Stimulated activated CD4-positive, alpha-beta T cell treated with anti-CD3 and anti-CD28 coated beads, Interleukin-2, amount 100 ng/mL, for 24 hours (primary cell): ENCODE results near the gene SLC35F3.
"Not testable (repeated sequence)": the region's sequence is repeated elsewhere in the genome, so short reads cannot be mapped to it uniquely, and the experiment has no call there.

Source experiments
- DNase-seq, 2 donors: peaks; one replicate each; pipeline ENCODE4 v3.0.0-alpha.2; 2020

Gene SLC35F3

DNA sequence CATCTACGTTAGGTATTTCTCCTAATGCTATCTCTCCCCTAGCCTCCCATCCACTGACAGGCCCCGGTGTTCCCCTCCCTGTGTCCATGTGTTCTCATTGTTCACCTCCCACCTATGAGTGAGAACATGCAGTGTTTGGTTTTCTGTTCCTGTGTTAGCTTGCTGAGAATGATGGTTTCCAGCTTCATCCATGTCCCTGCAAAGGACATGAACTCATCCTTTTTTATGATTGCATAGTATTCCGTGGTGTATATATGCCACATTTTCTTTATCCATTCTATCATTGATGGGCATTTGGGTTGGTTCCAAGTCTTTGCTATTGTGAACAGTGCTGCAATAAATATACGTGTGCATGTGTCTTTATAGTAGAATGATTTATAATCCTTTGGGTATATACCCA is 247.9 kb downstream of the SLC35F3 start:
- not testable (repeated sequence) for DNase-seq

DNA sequence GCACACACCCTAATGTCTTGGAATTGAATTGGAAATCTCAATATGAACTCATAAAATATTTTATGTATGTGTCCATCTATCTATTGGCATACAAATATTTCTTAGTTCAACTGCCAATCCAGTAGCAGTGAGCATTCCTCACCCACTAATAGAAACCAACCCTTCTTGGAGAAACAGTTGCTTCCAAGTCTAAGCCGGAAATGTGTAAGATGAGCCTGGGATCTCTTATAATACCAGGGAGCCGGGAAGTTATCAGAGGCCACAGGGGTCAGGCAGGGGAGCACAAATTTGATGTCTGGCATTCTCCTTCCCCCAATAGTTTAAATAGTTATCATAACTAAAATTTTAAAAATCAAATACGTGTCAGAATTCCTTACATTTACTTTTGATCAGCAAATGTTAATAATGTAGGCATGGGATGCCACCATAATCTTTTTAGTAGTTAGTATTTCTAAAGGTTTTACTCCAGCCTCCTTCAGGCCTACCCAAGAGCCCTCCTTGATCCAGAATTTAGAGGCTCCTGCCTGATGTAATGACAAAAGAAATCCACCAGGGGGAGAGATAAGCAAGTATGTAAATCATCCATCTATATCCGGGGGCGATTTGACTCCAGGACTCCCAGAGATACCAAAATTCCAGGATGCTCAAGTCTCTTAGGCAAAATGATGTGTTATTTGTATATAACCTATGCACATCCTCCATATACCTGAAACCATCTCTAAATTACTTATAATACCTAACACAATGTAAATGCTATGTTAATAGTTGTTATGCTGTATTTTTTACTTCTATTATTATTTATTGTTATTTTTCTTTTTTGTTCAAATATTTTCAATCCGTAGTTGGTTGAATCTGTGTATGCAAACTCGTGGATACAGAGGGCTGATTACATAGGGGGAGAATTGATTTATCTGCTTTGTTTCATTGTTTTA is 250.1 kb downstream of the SLC35F3 start:
- DNase-seq, result no peak

DNA sequence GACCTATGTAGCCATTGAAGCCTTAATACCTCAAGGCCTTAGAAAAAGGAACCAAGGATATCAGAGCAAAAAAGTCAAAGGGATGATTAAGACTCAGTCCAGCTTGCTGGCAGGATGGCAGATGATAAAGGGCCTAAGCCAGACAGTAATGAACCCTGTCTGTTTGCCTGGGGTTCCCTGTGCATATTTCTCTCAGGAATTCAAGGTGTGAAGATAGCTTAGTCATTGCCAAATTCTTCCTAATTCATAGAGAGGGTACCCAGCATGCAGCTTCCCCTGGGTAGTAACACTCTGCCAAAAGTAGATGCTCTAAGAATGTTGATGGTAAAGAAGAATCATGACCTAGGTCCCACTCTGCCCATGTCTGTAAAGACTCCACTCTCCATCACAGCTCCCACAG is 258.2 kb downstream of the SLC35F3 start:
- DNase-seq, result no peak

DNA sequence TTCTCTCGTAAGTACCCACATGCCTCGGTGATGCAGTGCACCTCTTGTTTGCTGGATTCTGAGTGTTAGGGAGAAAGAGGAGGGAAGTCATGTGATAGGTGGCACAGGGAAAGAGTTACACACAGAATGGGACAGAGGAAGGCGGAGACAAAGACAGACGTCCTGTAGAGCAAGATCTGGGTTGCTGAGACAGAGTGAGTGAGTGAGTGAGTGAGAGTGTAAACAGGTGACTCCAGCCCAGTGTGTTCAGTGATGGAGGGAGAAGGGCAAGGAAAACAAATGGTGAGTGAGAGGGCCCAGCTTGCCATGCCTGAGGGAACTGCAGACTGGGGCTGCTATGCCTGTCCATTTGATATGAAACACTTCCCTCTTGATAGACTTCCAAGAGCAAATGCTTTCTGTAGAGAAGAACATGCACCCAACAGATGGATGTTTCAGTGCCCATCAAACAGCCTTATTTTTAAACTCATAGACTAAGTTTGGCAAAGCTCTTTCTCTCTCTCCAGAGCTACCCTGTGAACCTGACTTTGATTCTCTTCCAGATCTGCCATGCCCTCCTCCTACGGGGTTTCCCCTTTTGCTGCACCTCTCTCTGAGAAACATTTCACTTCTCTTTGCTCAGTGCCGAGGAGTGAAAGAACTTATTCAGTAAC is 258.9 kb downstream of the SLC35F3 start:
- DNase-seq, result no peak

DNA sequence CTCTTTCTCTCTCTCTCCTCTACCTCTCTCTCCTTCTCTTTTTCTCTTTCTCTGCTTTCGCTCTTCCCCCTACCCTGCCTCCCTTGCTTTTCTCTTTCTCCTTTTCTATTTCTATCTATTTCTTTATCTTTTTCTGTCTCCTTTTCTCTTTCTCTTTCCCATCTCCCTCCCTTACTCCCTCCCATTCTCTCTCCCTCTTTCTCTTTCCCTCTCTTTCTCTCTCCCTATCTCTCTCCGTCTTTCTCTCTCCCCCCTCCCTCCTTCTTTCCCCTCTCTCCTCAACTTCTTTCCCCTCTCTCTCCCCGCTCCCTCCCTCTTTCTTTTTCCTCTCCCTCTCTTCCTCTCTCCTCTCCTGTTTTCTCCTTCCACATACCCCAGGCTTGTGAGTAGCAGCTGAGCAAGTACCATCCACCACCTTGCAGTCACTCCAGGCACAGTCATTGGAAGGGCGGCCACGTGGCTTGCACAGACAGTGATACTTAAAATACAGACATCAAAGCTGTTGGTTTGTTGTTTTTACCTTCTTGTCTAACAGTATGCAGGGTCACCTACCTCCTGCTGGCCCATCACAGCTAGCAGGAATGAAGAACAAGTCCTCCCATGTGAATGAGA is 259.7 kb downstream of the SLC35F3 start:
- no peak for DNase-seq

DNA sequence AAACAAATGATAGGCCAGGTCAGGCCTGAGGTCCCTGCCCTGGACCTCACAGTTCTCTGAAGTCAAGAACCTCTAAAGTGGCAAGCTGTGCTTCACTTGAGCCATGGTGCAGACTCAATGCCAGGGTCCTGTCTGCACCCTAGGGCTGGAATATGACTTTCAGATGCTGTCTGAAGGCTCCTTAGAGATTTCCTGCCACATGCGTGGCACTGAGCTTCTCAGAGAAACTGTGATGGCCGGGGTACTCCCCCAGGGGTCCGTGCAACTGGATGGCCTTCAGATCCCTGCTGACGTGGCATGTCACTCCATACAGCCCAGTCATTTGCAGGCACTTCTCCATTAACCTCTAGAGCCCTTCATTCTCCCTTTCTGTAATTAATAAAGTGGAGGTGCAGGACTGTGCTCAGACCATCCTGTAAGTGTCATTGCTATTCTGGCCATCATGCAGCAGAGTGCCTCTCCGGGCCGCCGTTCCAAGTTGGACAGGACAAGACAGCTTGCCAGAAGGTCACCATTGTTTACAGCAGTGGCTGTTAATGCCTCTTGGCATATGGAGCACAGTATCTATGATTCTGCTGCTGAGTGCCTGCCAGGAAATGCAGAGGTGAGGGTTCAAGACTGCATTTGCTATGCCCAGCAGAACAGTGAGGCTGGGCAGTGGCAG is 263.7 kb downstream of the SLC35F3 start:
- no peak for DNase-seq

DNA sequence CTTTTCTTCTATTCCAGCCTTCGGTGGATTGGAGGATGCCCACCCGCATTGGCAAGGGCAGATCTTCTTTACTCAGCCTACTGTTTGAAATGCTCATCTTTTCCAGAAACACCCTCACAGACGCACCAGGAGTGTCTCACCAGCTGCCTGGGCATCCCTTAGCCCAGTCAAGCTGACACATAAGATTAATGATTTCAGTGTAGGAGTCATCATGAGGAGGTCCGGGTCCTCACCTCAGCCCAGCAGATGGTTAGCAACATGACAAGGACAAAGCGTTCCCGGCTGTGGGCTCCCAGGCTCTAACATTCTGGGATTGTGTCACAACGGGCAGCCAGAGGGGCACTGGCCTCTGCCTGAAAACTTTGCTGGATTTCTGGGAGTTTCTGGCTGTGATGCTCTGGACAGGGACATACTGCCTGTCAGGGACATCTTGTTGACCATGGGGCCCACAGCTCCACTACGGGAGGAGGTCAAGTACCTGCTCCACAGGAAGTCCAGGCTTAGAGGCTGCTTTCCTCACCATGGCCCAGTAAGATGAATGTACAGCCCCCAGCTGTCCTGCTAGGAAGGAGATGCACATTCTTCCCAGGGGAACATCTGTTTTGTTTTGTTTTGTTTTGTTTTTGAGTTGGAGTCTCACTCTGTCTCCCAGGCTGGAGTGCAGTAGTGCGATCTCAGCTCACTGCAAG is 264.8 kb downstream of the SLC35F3 start:
- no peak for DNase-seq

DNA sequence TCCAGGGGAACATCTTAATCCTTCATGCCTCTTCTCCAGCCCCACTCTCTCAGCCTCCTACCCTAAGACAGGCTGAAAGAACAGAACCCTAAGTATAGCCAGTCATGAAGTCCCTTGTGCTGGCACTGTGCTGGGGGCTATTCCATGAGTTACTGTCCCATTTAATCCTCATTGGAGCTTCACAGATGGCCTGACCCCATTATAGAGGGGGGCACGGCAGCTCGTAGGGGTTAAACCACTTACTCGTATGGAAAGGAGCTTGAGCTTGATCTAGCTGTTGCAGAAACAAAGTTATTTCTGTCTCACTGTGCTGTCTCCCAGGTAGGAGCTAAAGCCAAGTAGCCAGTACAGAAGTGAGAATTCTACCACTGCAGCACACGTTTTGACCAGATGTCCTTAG is 265.6 kb downstream of the SLC35F3 start:
- no peak for DNase-seq

DNA sequence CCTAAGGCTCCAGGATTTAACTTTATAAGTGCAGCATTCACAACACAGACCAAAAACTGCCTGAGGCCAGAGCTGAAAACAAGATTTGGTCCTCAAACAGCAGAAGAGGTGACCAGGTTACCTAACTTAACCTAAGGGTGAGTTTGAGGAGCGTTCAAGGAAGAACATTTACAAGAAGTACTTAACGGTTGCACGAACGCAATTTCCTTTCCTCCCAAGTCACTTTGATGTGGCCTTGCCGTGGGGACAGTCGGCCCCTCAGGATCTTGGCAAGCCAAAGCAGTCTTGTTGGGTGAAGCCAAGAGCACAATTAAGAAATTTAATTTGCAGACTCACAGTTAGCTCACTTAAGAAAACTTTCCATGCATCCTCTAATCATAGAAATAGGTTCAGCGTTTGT is 266.1 kb downstream of the SLC35F3 start:
- peak in 1 of 2 donors; percentile 14 for DNase-seq

DNA sequence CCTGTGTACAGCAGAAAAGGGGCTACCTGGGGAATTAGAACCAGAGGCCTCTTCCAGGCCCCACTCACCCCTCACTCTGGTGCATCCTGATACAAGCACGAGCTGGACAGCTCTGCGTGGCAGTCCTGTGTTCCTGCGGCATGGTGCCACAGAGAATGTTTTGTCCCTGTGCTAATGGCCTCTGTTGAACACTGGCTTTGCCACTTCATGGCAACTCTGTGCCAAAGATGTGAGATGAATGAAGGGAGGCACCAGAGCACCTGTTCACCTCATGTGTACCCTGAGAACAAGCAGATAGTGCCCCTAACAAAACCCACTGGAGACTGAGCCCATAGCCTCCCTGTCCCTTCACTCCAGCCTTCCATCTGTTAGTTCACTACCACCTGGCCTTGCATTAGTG is 269.5 kb downstream of the SLC35F3 start:
- DNase-seq, result no peak

DNA sequence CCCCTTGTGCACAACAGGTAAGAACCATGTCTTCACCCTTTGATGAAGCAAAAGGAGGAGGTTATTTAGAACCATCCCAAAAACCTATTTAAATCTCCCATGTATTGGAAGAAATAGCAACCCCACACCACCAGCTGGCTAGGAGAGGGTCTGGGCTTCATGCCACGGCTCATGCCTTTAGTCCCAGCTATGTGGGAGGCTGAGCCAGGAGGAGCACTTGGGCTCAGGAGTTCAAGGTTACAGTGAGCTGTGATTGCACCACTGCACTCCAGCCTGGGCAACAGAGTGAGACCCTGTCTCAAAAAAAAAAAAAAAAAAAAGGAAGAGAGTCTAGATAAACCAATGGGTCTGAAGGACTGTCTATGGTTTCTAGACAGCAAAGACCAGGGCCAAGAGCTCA is 270.9 kb downstream of the SLC35F3 start:
- no peak for DNase-seq

DNA sequence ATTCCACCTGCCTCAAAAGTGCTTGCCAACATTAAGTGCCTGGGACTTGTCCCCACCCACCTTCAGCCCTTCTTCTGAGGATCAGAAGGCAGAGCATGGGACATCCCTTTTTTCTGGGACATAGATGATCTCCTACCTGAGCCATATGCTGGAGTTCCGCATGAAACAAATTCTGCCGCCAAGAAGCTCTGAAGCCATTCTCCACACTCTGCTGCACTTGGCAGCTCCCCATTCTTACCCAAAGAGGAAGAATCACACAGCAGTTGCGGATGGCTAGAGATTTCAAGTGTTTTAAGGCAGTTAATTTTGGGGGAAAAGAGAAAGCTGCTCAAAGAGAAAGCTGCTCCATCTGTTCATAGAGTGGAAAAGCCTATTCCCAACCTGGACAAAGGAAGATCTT is 271.5 kb downstream of the SLC35F3 start:
- DNase-seq, result no peak

DNA sequence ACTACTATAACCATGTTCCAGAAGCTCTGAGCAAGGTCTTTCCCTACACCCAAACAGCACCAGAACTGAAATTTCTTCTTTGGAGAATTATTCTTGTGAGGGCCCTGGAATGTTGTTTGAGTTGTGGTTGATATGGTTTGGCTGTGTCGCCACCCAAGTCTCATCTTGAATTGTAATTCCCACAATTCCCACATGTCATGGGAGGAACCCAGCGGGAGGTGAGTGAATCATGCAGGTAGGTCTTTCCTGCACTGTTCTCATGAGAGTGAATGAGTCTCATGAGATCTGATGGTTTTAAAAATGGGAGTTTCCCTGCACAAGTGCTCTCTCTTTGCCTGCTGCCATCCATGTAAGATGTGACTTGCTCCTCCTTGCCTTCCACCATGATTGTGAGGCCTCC is 272.4 kb downstream of the SLC35F3 start:
- not testable (repeated sequence) for DNase-seq

DNA sequence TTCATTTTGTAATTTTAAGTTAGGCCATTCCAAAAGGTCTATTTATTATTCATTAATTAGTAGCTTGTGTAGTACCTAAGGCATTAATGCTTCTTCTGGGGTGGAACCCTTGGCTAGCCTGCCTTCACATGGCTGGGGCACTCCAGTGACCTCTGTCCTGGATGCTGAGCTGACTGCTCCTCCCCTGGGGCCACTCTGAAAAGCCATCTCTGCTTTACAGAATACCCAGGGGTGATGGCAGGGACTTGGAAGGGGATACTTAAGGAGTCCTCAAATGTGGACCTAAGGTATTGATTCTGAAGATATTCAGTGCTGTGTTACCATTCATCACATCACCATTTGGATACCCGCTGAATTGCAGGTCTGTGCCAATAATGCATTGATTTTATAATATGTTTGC is 281.0 kb downstream of the SLC35F3 start:
- no peak for DNase-seq

DNA sequence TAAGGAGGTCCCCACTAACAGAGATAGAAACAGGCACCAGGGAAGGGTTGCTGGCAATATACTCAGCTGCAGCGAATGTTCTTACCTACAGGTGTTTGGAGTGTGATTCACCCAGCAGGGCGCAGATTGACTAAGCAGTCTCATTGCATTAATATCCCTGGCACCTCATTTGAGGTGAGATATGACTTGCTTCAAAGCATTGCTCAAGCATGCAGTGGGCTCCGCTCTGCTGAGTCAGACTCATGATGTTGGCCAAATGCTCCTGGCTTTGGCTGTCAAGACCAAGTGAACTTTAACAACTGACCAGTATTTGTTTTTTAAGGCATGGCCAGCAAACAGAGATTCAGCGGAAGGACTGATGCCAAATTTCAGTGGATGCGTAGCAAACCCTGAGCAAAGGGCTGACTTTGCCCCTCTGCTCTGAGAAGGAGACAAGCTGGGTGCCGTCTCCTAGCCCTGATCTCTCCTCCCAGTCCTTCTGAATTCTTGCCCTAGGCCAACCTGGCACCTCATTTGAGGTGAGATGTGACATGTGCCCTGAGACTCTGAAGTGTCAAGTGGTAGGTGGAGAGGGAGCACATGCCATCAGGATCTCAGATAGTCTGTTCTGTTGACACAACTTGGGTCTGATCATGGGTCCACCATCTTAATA is 281.7 kb downstream of the SLC35F3 start:
- DNase-seq, result peak in 1 of 2 donors; percentile 14

DNA sequence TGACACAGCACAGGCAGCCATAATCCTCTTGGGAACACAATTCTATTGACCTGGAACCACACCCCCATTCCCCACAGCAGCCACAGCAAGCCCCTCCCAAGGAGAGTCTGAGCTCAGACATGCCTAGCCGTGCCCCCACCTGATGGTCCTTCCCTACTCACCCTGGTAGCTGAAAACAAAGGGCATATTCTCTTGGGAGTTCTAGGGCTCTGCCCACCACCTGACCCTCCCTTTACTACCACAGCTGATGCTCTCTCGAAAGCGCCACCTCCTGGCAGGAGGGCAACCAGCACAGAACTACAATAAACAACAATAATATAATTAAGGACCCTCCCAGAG is 283.9 kb downstream of the SLC35F3 start:
- DNase-seq, result peak in 1 of 2 donors; percentile 30

DNA sequence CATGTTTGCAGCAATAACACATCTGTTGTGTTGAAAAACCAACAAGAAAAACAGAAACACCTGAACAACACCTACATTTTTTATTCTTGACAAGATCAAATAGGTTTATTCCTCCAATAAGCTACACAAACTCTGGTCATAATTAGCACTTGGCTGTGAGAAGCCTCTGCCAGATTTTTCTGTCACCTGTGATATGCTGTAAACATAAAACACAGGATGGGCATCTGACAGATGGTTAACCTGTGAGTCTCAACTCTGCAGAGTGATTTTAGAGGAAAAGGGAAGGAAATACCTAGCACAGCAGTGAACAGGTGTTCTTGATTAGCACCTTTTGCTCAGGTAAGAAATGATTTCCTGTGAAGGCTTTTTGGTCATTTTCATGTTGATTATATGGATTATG is 293.4 kb downstream of the SLC35F3 start:
- DNase-seq, result no peak

DNA sequence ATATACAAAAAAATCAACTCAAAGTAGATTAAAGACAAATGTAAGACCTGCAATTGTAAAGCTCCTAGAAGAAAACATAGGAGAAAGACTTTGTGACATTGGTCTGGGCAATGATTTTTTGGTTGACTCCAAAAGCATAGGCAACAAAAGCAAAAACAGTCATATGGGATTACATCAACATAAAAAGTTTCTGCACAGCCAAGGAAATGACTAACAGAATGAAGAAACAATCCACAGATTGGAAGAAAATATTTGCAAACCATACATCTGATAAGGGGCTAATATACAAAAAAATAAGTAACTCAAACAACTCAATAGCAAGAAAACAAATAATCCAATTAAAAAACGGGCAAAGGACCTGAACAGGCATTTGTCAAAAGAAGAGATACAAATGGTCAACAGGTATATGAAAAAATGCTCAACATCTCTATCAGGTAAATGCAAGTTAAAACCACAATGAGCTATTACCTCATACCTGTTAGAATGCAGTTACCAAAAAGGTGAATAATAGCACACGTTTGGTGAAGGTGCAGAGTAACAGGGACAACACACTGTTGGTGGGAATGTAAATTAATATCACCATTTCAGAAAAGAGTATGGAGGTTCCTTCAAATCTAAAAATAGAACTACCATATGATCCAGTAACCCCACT is 295.1 kb downstream of the SLC35F3 start:
- DNase-seq, result no peak

DNA sequence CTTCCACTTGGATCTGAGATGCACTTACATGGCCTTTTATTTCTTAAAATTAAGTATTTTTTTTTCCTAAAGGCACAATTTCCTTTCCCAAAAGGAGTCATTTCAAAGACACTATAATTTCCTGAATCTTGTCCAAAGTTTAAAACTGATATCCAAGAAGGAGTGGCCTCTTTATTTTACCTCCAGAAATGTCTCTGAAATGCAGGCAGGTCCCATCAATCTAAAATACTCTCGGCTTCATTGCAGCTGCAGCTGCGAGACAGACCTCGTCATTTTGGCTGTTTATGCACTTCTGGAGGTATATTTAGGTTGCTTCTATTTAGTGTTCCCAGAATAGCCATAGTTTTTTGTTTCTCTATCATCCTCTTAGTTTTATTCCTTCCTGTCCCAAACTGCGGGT is 296.1 kb downstream of the SLC35F3 start:
- DNase-seq, result no peak

DNA sequence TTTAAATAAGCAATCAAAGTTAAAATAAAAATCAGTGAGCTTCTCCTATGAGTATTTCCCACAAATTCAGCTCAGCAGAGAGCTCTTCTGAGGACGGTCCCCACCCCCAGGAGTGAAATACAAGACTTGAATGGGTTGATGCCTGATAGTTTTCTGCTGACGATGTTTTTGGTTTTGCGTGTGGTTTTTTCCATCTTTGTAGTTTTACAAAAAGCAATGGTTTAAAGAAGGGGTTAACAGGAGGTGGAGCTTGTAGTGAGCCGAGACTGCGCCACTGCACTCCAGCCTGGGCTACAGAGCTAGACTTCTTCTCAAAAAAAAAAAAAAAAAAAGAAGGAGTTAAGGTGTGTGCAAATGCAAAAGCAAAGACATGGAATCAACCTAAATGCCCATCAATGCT is 297.1 kb downstream of the SLC35F3 start:
- DNase-seq, result no peak

DNA sequence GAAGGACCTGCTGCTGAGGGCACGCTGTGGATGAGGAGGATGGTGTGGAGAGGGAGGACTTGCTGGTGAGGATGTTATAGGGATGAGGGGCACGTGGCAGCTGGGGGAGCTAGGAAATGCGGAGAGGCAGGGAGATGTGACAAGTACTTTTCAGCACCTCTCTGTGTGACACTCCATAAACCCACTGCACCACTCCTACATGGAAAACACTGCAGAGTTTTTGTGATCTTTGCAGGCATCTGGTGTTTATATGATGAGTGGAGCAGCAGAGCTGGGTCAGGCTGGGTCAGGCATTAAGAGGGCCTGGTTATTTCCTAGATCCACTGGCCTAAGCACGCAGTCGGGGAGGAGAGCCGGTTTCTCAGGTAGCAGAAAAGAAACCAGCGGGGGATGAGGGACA is 301.5 kb downstream of the SLC35F3 start:
- DNase-seq, result no peak
